ENCODE measurements around the gene ZMIZ1.

The ZMIZ1 gene

GRCh38 chr10:79048639-79049550, 19.9 kb upstream of the ZMIZ1 start:
- no peak for DNase-seq
- no peak overlapping the region for H3K23ac ChIP-seq (ENCODE audit: low read length)
- H4K12ac ChIP-seq (ENCODE audit: low read depth, low read length), result no peak overlapping the region
- H3K4me1 ChIP-seq (ENCODE audit: control insufficient read depth in 1 of 2, insufficient read depth in 2 of 2, low read length in 2 of 2), result peaks cover 11 to 16% of the 10 kb centered on the region in 2 experiments
- H3K27me3 ChIP-seq (ENCODE audit: insufficient read depth, low read length), result no peaks in the 10 kb centered on the region
- no peak overlapping the region for H4K91ac ChIP-seq (ENCODE audit: low read depth, low read length)
- H2BK12ac ChIP-seq (ENCODE audit: low read length), result no peak overlapping the region
- H2BK120ac ChIP-seq (ENCODE audit: insufficient read depth, low read length, poor library complexity), result no peak overlapping the region
- H3K4me3 ChIP-seq (ENCODE audit: low read depth, low read length), result peak overlapping the region; percentile 18
- no peak overlapping the region for H3K4me2 ChIP-seq (ENCODE audit: low read length)
- no peak overlapping the region for H3K4ac ChIP-seq (ENCODE audit: low read depth, low read length)
- no peak overlapping the region for H4K8ac ChIP-seq (ENCODE audit: low read depth, low read length)
- H3K9ac ChIP-seq (ENCODE audit: low read length), result no peak overlapping the region
- no peak overlapping the region for H3K27ac ChIP-seq (ENCODE audit: low read depth, low read length)
- no peak overlapping the region for H2AFZ ChIP-seq (ENCODE audit: insufficient read depth, low read length, poor library complexity)
- H3K79me1 ChIP-seq (ENCODE audit: low read length), result peaks cover 4% of the 10 kb centered on the region
- no peaks in the 10 kb centered on the region for H3K9me3 ChIP-seq (ENCODE audit: insufficient read depth, low read depth, low read length)
- H2BK5ac ChIP-seq (ENCODE audit: low read depth, low read length, poor library complexity), result no peak overlapping the region
- H3K79me2 ChIP-seq (ENCODE audit: control insufficient read depth, insufficient read depth, low read length, poor library complexity), result no peaks in the 10 kb centered on the region
- H2AK5ac ChIP-seq (ENCODE audit: low read length), result no peak overlapping the region
- WGBS (ENCODE audit: extremely low coverage, insufficient coverage, insufficient read length), result no CpG with 5 or more reads among the region's 14 CpGs
- H3K36me3 ChIP-seq (ENCODE audit: control insufficient read depth in 1 of 2, insufficient read depth in 2 of 2, low read length in 2 of 2), result no peaks in the 10 kb centered on the region
- no peak overlapping the region for H3K14ac ChIP-seq (ENCODE audit: low read length)
- no peak overlapping the region for H3K18ac ChIP-seq (ENCODE audit: low read length)

GRCh38 chr10:79049931-79050895, 18.6 kb upstream of the ZMIZ1 start:
- peaks cover 4% of the 10 kb centered on the region for H3K79me1 ChIP-seq (ENCODE audit: low read length)
- DNase-seq, result no peak
- peaks cover 11 to 16% of the 10 kb centered on the region in 2 experiments for H3K4me1 ChIP-seq (ENCODE audit: control insufficient read depth in 1 of 2, insufficient read depth in 2 of 2, low read length in 2 of 2)
- H3K23ac ChIP-seq (ENCODE audit: low read length), result no peak overlapping the region
- no peak overlapping the region for H4K12ac ChIP-seq (ENCODE audit: low read depth, low read length)
- WGBS (ENCODE audit: extremely low coverage, insufficient coverage, insufficient read length), result no CpG with 5 or more reads among the region's 15 CpGs
- H3K9me3 ChIP-seq (ENCODE audit: insufficient read depth, low read depth, low read length), result peaks cover 2% of the 10 kb centered on the region
- H3K14ac ChIP-seq (ENCODE audit: low read length), result no peak overlapping the region
- no peak overlapping the region for H2BK120ac ChIP-seq (ENCODE audit: insufficient read depth, low read length, poor library complexity)
- H2AFZ ChIP-seq (ENCODE audit: insufficient read depth, low read length, poor library complexity), result no peak overlapping the region
- H3K4me2 ChIP-seq (ENCODE audit: low read length), result no peak overlapping the region
- H2BK5ac ChIP-seq (ENCODE audit: low read depth, low read length, poor library complexity), result no peak overlapping the region
- no peak overlapping the region for H3K27ac ChIP-seq (ENCODE audit: low read depth, low read length)
- H3K4me3 ChIP-seq (ENCODE audit: low read depth, low read length), result no peak overlapping the region
- no peak overlapping the region for H3K4ac ChIP-seq (ENCODE audit: low read depth, low read length)
- no peaks in the 10 kb centered on the region for H3K79me2 ChIP-seq (ENCODE audit: control insufficient read depth, insufficient read depth, low read length, poor library complexity)
- no peak overlapping the region for H3K9ac ChIP-seq (ENCODE audit: low read length)
- H4K91ac ChIP-seq (ENCODE audit: low read depth, low read length), result no peak overlapping the region
- no peaks in the 10 kb centered on the region for H3K27me3 ChIP-seq (ENCODE audit: insufficient read depth, low read length)
- H2AK5ac ChIP-seq (ENCODE audit: low read length), result no peak overlapping the region
- no peak overlapping the region for H3K18ac ChIP-seq (ENCODE audit: low read length)
- no peak overlapping the region for H2BK12ac ChIP-seq (ENCODE audit: low read length)
- H3K36me3 ChIP-seq (ENCODE audit: control insufficient read depth in 1 of 2, insufficient read depth in 2 of 2, low read length in 2 of 2), result no peaks in the 10 kb centered on the region
- no peak overlapping the region for H4K8ac ChIP-seq (ENCODE audit: low read depth, low read length)

- Histone ChIP-seq H3K18ac (ENCODE audit: low read length) (no peak overlapping the region), H3K4me1 (ENCODE audit: control insufficient read depth in 1 of 2, insufficient read depth in 2 of 2, low read length in 2 of 2) (peaks cover 11 to 16% of the 10 kb centered on the region in 2 experiments), H4K12ac (ENCODE audit: low read depth, low read length) (no peak overlapping the region), H3K4me3 (ENCODE audit: low read depth, low read length) (no peak overlapping the region), H3K4ac (ENCODE audit: low read depth, low read length) (no peak overlapping the region), H3K27ac (ENCODE audit: low read depth, low read length) (no peak overlapping the region), H4K91ac (ENCODE audit: low read depth, low read length) (no peak overlapping the region), H3K4me2 (ENCODE audit: low read length) (no peak overlapping the region), H3K9ac (ENCODE audit: low read length) (no peak overlapping the region), H3K27me3 (ENCODE audit: insufficient read depth, low read length) (no peaks in the 10 kb centered on the region), H3K36me3 (ENCODE audit: control insufficient read depth in 1 of 2, insufficient read depth in 2 of 2, low read length in 2 of 2) (no peaks in the 10 kb centered on the region), H3K79me2 (ENCODE audit: control insufficient read depth, insufficient read depth, low read length, poor library complexity) (no peaks in the 10 kb centered on the region), H3K79me1 (ENCODE audit: low read length) (peaks cover 4% of the 10 kb centered on the region), H2BK120ac (ENCODE audit: insufficient read depth, low read length, poor library complexity) (no peak overlapping the region), H3K9me3 (ENCODE audit: insufficient read depth, low read depth, low read length) (peaks cover 2% of the 10 kb centered on the region), H3K23ac (ENCODE audit: low read length) (no peak overlapping the region), H2AK5ac (ENCODE audit: low read length) (no peak overlapping the region), H3K14ac (ENCODE audit: low read length) (no peak overlapping the region), H2BK12ac (ENCODE audit: low read length) (no peak overlapping the region), H2AFZ (ENCODE audit: insufficient read depth, low read length, poor library complexity) (no peak overlapping the region), H2BK5ac (ENCODE audit: low read depth, low read length, poor library complexity) (no peak overlapping the region), H4K8ac (ENCODE audit: low read depth, low read length) (no peak overlapping the region)
- DNase-seq, result no peak
- no CpG with 5 or more reads among the region's 7 CpGs for WGBS (ENCODE audit: extremely low coverage, insufficient coverage, insufficient read length)
These were observed 17.7 kb upstream of the ZMIZ1 start for GRCh38 chr10:79050896-79051555.

- H3K27ac ChIP-seq (ENCODE audit: low read depth, low read length), result no peak overlapping the region
- DNase-seq, result no peak
- no peaks in the 10 kb centered on the region for H3K79me2 ChIP-seq (ENCODE audit: control insufficient read depth, insufficient read depth, low read length, poor library complexity)
- no peak overlapping the region for H3K18ac ChIP-seq (ENCODE audit: low read length)
- H2BK12ac ChIP-seq (ENCODE audit: low read length), result no peak overlapping the region
- no peaks in the 10 kb centered on the region for H3K36me3 ChIP-seq (ENCODE audit: control insufficient read depth in 1 of 2, insufficient read depth in 2 of 2, low read length in 2 of 2)
- no peak overlapping the region for H3K9ac ChIP-seq (ENCODE audit: low read length)
- no peak overlapping the region for H3K4me3 ChIP-seq (ENCODE audit: low read depth, low read length)
- no peak overlapping the region for H4K8ac ChIP-seq (ENCODE audit: low read depth, low read length)
- no peaks in the 10 kb centered on the region for H3K27me3 ChIP-seq (ENCODE audit: insufficient read depth, low read length)
- peaks cover 11 to 14% of the 10 kb centered on the region in 2 experiments for H3K4me1 ChIP-seq (ENCODE audit: control insufficient read depth in 1 of 2, insufficient read depth in 2 of 2, low read length in 2 of 2)
- peaks cover 4% of the 10 kb centered on the region for H3K79me1 ChIP-seq (ENCODE audit: low read length)
- H4K12ac ChIP-seq (ENCODE audit: low read depth, low read length), result no peak overlapping the region
- H2BK120ac ChIP-seq (ENCODE audit: insufficient read depth, low read length, poor library complexity), result no peak overlapping the region
- no peak overlapping the region for H3K4me2 ChIP-seq (ENCODE audit: low read length)
- H2AFZ ChIP-seq (ENCODE audit: insufficient read depth, low read length, poor library complexity), result no peak overlapping the region
- peaks cover 2% of the 10 kb centered on the region for H3K9me3 ChIP-seq (ENCODE audit: insufficient read depth, low read depth, low read length)
- no peak overlapping the region for H3K23ac ChIP-seq (ENCODE audit: low read length)
- no peak overlapping the region for H3K4ac ChIP-seq (ENCODE audit: low read depth, low read length)
- H4K91ac ChIP-seq (ENCODE audit: low read depth, low read length), result no peak overlapping the region
- no peak overlapping the region for H2AK5ac ChIP-seq (ENCODE audit: low read length)
- no peak overlapping the region for H3K14ac ChIP-seq (ENCODE audit: low read length)
- WGBS (ENCODE audit: extremely low coverage, insufficient coverage, insufficient read length), result no CpG with 5 or more reads among the region's 14 CpGs
- H2BK5ac ChIP-seq (ENCODE audit: low read depth, low read length, poor library complexity), result no peak overlapping the region
These were observed 17.0 kb upstream of the ZMIZ1 start for GRCh38 chr10:79051766-79052165.

Measured in trophoblast cell (in vitro differentiated cells and primary cell).